MCF 10A (cell line): ENCODE measurements around the gene DNAH2. TPM values are rescaled to one million over a fixed set of nuclear protein-coding genes. Genes with fewer than 3 reads are reported as not detected.

Experiments
- BruUV-seq: library from RNA; stranded (reverse); fragments of 400-500 nt; replicated peaks from 2 replicates; lab custom pipeline; 2021; lab: Mats Ljungman, UMichigan
- CTCF ChIA-PET: fragments of 300-600 bp; sonication (Branson Sonifier 250); formaldehyde crosslinking; extraction: SDS; loops from one replicate; lab custom pipeline; 2021; ENCODE audit warnings: antibody characterized with exemption, inconsistent platforms; lab: Yijun Ruan, JAX
- POLR2A ChIA-PET: fragments of 300-600, 350-650 bp; sonication (Branson Sonifier 250); formaldehyde crosslinking; extraction: SDS; loops from one replicate; lab custom pipeline; 2020; ENCODE audit warnings: antibody characterized with exemption, inconsistent platforms; lab: Yijun Ruan, JAX
- DNase-seq: peaks from one replicate; pipeline ENCODE4 v3.0.0-alpha.2; 2018; ENCODE audit not compliant: unreplicated experiment
- H3K27ac Mint-ChIP-seq: one replicate; pipeline ENCODE4 v1.8.0; 2022; ENCODE audit warnings: mild to moderate bottlenecking, low read depth, mixed read lengths; ENCODE audit not compliant: unreplicated experiment
- H3K27me3 Mint-ChIP-seq: one replicate; pipeline ENCODE4 v1.8.0; 2022; ENCODE audit warnings: mixed read lengths; ENCODE audit not compliant: insufficient read depth, unreplicated experiment
- H3K36me3 Mint-ChIP-seq: one replicate; pipeline ENCODE4 v1.8.0; 2022; ENCODE audit warnings: mild to moderate bottlenecking, moderate library complexity, mixed read lengths; ENCODE audit not compliant: insufficient read depth, unreplicated experiment
- H3K4me1 Mint-ChIP-seq: one replicate; pipeline ENCODE4 v1.8.0; 2022; ENCODE audit warnings: mixed read lengths; ENCODE audit not compliant: insufficient read depth, unreplicated experiment
- H3K4me3 Mint-ChIP-seq: one replicate; pipeline ENCODE4 v1.8.0; 2022; ENCODE audit warnings: mild to moderate bottlenecking, moderate library complexity, mixed read lengths; ENCODE audit not compliant: unreplicated experiment
- H3K9me3 Mint-ChIP-seq: one replicate; pipeline ENCODE4 v1.8.0; 2022; ENCODE audit warnings: mixed read lengths; ENCODE audit not compliant: unreplicated experiment
- CTCF ChIP-seq: fragments of 200-600 bp; IDR thresholded peaks from one replicate; pipeline ENCODE4 v1.8.0; 2022; ENCODE audit warnings: antibody characterized with exemption, mild to moderate bottlenecking; ENCODE audit not compliant: unreplicated experiment
- intact Hi-C: fragments of 100-400 bp; cut with micrococcal nuclease; formaldehyde crosslinking; loops from 2 replicates; pipeline ENCODE4 v1.14.1; 2022
- total RNA-seq: library from RNA; stranded (reverse); gene quantifications from 2 replicates; pipeline ENCODE4 v1.2.3, GENCODE V29; 2022

DNAH2 gene
- total RNA-seq, 1 experiment from 2014 or later, result 0.12 TPM

GRCh38 chr17:7824021-7824924, 106.7 kb downstream of the DNAH2 start:
- ChIA-PET POLR2A (interaction anchor here (1.1 to 2.1 kb wide), 3 partner anchors 18 to 33 kb away, joined by 4 to 14 read pairs (median 6); partner anchors contain the start of gene NAA38), CTCF (interaction anchor here (0.6 to 4.2 kb wide), 16 partner anchors 8 to 217 kb away, joined by 3 to 27 read pairs (median 6); partner anchors contain the start of gene KDM6B)
- H3K27me3 Mint-ChIP-seq, result peaks cover 17% of the 10 kb centered on the region
- H3K36me3 Mint-ChIP-seq, result no peaks in the 10 kb centered on the region
- BruUV-seq, result no TSS peak
- no peak for DNase-seq
- peaks cover 22% of the 10 kb centered on the region for H3K4me1 Mint-ChIP-seq
- no peaks in the 10 kb centered on the region for H3K9me3 Mint-ChIP-seq
- H3K27ac Mint-ChIP-seq, result no peak overlapping the region
- intact Hi-C loops, result no loop called here
- no peak for TF ChIP-seq CTCF
- no peak overlapping the region for H3K4me3 Mint-ChIP-seq

DNA sequence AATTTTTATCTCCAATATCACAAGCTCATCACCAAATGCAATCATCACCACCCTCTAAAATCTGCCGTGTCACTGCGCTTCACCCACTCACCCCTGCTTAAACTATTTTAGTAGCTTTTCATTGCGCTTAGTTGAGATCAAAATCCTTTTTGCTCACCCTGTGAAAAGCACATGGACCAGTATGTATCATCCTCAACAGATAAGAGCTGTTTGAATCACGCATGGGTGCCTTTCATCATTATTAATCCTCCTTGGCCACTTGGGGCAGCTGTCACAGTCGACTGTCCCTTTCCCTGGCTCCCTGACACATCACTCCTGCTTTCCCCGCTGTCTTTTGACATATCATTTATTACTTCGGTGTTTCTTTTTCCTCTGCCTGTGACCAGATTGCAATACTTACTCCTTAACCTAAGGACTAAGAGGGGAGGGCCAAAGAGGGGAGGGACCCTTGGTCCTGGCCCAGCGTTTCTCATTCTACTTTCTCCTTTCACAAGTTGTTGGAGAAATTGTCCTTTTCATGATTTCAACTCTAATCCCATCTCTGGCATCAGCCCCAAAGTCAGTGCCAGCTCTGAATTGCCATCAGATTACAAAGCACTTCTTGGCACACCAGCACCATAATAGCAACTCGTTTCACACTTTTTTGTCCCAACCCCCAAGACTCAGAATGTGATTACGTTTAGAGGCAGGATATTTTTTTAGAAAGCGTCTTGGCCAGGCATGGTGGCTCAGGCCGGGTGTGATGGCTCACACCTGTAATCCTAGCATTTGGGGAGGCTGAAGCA, 107.9 kb downstream of the DNAH2 start:
- POLR2A ChIA-PET, result interaction anchor here (0.7 to 2.1 kb wide), 10 partner anchors 9 to 271 kb away, joined by 3 to 14 read pairs (median 4); partner anchors contain the start of genes KDM6B and NAA38
- intact Hi-C loops, result no loop called here
- Mint-ChIP-seq H3K36me3 (no peaks in the 10 kb centered on the region), H3K4me1 (peaks cover 22% of the 10 kb centered on the region), H3K27ac (no peak overlapping the region), H3K4me3 (no peak overlapping the region), H3K27me3 (peaks cover 22% of the 10 kb centered on the region), H3K9me3 (no peaks in the 10 kb centered on the region)
- CTCF ChIA-PET, result interaction anchor here (0.6 to 4.2 kb wide), 23 partner anchors 8 to 941 kb away, joined by 3 to 27 read pairs (median 5); partner anchors contain the start of gene KDM6B
- BruUV-seq, result no TSS peak
- TF ChIP-seq CTCF, result no peak
- DNase-seq, result no peak

- no TSS peak for BruUV-seq
- Mint-ChIP-seq H3K4me3 (no peak overlapping the region), H3K27ac (no peak overlapping the region), H3K36me3 (no peaks in the 10 kb centered on the region), H3K27me3 (peaks cover 10% of the 10 kb centered on the region), H3K4me1 (peaks cover 9% of the 10 kb centered on the region), H3K9me3 (no peaks in the 10 kb centered on the region)
- no peak for DNase-seq
- TF ChIP-seq CTCF, result no peak
- ChIA-PET POLR2A (no interaction called here), CTCF (interaction anchor here (0.6 to 4.3 kb wide), 4 partner anchors 8 to 88 kb away, joined by 3 to 36 read pairs (median 7); no protein-coding TSS in a partner anchor)
- intact Hi-C loops, result no loop called here
Observed at GRCh38 chr17:7830616-7831015, 113.1 kb downstream of the DNAH2 start.

GRCh38 chr17:7831233-7831632, 113.7 kb downstream of the DNAH2 start:
- ChIA-PET POLR2A (no interaction called here), CTCF (interaction anchor here (0.6 to 4.3 kb wide), 5 partner anchors 9 to 88 kb away, joined by 3 to 36 read pairs (median 3); no protein-coding TSS in a partner anchor)
- intact Hi-C loops, result no loop called here
- no peak for TF ChIP-seq CTCF
- H3K27ac Mint-ChIP-seq, result no peak overlapping the region
- H3K4me3 Mint-ChIP-seq, result no peak overlapping the region
- BruUV-seq, result no TSS peak
- H3K27me3 Mint-ChIP-seq, result peaks cover 10% of the 10 kb centered on the region
- no peaks in the 10 kb centered on the region for H3K36me3 Mint-ChIP-seq
- H3K9me3 Mint-ChIP-seq, result no peaks in the 10 kb centered on the region
- no peak for DNase-seq
- peaks cover 10% of the 10 kb centered on the region for H3K4me1 Mint-ChIP-seq
